Naive thymus-derived CD4-positive, alpha-beta T cell (primary cell): ENCODE results near the gene ZNF177. TPM values are rescaled to one million over a fixed set of nuclear protein-coding genes. Genes with fewer than 3 reads are reported as not detected.

Experiments
- ATAC-seq: fragments of 150-1000 bp; cut with Tn5 transposase; 2 replicates; pipeline ENCODE4 v1.10.0; 2021; ENCODE audit warnings: mild to moderate bottlenecking, moderate library complexity
- CTCF ChIA-PET: fragments of 350-600 bp; sonication (Branson Sonifier 250); formaldehyde crosslinking; loops from one replicate; lab custom pipeline; 2021; ENCODE audit warnings: antibody characterized with exemption; lab: Charles Lee
- POLR2A ChIA-PET: fragments of 350-600 bp; sonication (Branson Sonifier 250); formaldehyde crosslinking; loops from one replicate; lab custom pipeline; 2021; ENCODE audit warnings: antibody characterized with exemption, inconsistent platforms; lab: Charles Lee
- DNase-seq, 9 donors: peaks; one replicate each; pipeline versions ENCODE4 v3.0.0 to v3.0.0-alpha.2; 2020 to 2022; ENCODE audit warnings: mixed read lengths in 1 of 9
- H3K27ac ChIP-seq: one replicate; pipeline ENCODE4 v1.7.0; 2013; ENCODE audit warnings: mild to moderate bottlenecking, low read depth, low read length, moderate library complexity
- H3K27me3 ChIP-seq, 2 donors: one replicate each; pipeline ENCODE4 v1.7.0; 2013; ENCODE audit warnings: low read length in 2 of 2, mild to moderate bottlenecking in 2 of 2, moderate library complexity in 2 of 2; ENCODE audit not compliant: control insufficient read depth in 2 of 2, insufficient read depth in 2 of 2
- H3K36me3 ChIP-seq, 3 experiments: 1 replicate in 2 of 3; 2 replicates in 1 of 3; pipeline ENCODE4 v1.7.0; 2013; ENCODE audit warnings: low read length in 3 of 3, mild to moderate bottlenecking in 3 of 3, moderate library complexity in 1 of 3; ENCODE audit not compliant: insufficient read depth in 3 of 3, control insufficient read depth in 2 of 3
- H3K4me1 ChIP-seq, 2 donors: one replicate each; pipeline ENCODE4 v1.7.0; 2013; ENCODE audit warnings: low read length in 2 of 2, mild to moderate bottlenecking in 2 of 2, moderate library complexity in 1 of 2; ENCODE audit not compliant: control insufficient read depth in 2 of 2, insufficient read depth in 2 of 2
- H3K4me3 ChIP-seq: 2 replicates; pipeline ENCODE4 v1.7.0; 2013; ENCODE audit warnings: mild to moderate bottlenecking, low read length
- H3K9me3 ChIP-seq, 3 experiments: 1 replicate in 2 of 3; 2 replicates in 1 of 3; pipeline ENCODE4 v1.7.0; 2013; ENCODE audit warnings: low read length in 3 of 3; ENCODE audit not compliant: control insufficient read depth in 2 of 3
- H3K27ac Mint-ChIP-seq, 9 donors: one replicate each; pipeline ENCODE4 v1.8.0; 2020 to 2022; ENCODE audit warnings: mixed read lengths in 9 of 9, mild to moderate bottlenecking in 8 of 9, moderate library complexity in 5 of 9, inconsistent platforms in 2 of 9
- H3K27me3 Mint-ChIP-seq, 5 donors: one replicate each; pipeline ENCODE4 v1.8.0; 2021 to 2022; ENCODE audit warnings: mixed read lengths in 5 of 5, mild to moderate bottlenecking in 1 of 5
- H3K36me3 Mint-ChIP-seq, 5 donors: one replicate each; pipeline ENCODE4 v1.8.0; 2020 to 2022; ENCODE audit warnings: mixed read lengths in 5 of 5, mild to moderate bottlenecking in 3 of 5, inconsistent platforms in 1 of 5
- H3K4me1 Mint-ChIP-seq, 7 donors: one replicate each; pipeline ENCODE4 v1.8.0; 2020 to 2022; ENCODE audit warnings: mixed read lengths in 7 of 7, mild to moderate bottlenecking in 3 of 7, inconsistent platforms in 1 of 7
- H3K4me3 Mint-ChIP-seq, 10 donors: one replicate each; pipeline ENCODE4 v1.8.0; 2020 to 2022; ENCODE audit warnings: mild to moderate bottlenecking in 10 of 10, mixed read lengths in 10 of 10, moderate library complexity in 6 of 10, inconsistent platforms in 2 of 10
- H3K9me3 Mint-ChIP-seq, 11 donors: one replicate each; pipeline ENCODE4 v1.8.0; 2020 to 2022; ENCODE audit warnings: mixed read lengths in 11 of 11, mild to moderate bottlenecking in 4 of 11, inconsistent platforms in 1 of 11, moderate library complexity in 1 of 11
- intact Hi-C, 2 donors: fragments of 100-400 bp; cut with micrococcal nuclease; formaldehyde crosslinking; loops; one replicate each; pipeline ENCODE4 v1.15.1; 2023
- polyA plus RNA-seq, 2 donors: library from polyadenylated mRNA; unstranded; fragments of 300-500 nt; fragmentation: Illumina TruSeq; gene quantifications; one replicate each; pipeline ENCODE4 v1.2.3, GENCODE V29; 2021
- total RNA-seq, 6 experiments: library from RNA in 5 of 6; stranded (reverse) in 5 of 6; gene quantifications; 1 replicate in 5 of 6; 2 replicates in 1 of 6; pipeline ENCODE4 v1.2.3 and lab custom pipeline; 2021 to 2026

Gene ZNF177
- total and polyA plus RNA-seq, 7 experiments from 2014 or later, result 0.21 to 4.3 (median 1.1) TPM

DNA sequence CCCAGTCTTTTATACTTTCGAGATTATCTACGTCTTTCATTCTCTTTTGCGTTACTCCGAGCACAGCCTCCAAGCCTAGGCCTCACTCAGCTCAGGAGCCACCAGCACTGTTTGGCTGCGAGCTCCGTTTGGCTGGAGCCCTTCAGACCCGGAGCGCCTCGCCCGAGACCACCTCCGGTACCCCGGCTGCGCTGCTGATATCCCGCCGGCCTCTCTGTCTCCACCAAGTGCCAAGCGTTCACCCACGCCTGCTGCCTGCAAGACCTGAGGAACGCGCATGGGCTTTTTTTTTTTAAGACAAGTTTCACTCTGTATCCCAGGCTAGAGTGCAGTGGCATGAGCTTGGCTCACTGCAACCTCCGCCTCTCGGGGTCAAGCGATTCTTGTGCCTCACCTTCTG is 14.1 kb upstream of the ZNF177 start:
- CTCF ChIA-PET, result no interaction called here

DNA sequence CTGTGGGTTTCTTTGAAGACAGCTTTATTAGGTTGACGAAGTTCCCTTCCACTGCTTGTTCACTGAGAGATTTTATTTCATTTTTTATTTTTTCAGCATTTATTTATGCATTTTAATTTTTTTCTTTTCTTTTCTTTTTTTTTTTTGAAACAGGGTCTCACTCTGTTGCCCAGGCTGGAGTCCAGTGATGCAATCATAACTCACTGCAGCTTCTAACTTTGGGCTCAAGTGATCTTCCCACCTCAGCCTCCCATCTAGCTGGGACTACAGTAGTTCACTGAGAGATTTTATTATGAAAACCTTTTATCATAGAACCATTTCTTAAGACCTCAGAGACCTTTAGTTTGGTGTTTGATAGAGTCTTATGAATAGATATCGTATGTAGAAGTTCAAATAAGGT is 10.3 kb upstream of the ZNF177 start:
- H3K9me3 ChIP-seq, result peaks cover 3 to 81% (median 12%) of the 10 kb centered on the region in 3 experiments
- intact Hi-C loops, result no loop called here
- no peak overlapping the region for H3K4me3 ChIP-seq
- no peak overlapping the region for H3K27ac ChIP-seq
- ATAC-seq (no peak), DNase-seq (no peak)
- H3K36me3 Mint-ChIP-seq, result peaks cover 3 to 57% (median 30%) of the 10 kb centered on the region in 5 donors
- H3K27me3 ChIP-seq, result no peaks in the 10 kb centered on the region
- CTCF ChIA-PET, result no interaction called here
- H3K27ac Mint-ChIP-seq, result no peak overlapping the region
- H3K4me3 Mint-ChIP-seq, result no peak overlapping the region
- H3K36me3 ChIP-seq, result no peaks in the 10 kb centered on the region
- no peaks in the 10 kb centered on the region for H3K4me1 ChIP-seq
- no peaks in the 10 kb centered on the region for H3K27me3 Mint-ChIP-seq
- H3K4me1 Mint-ChIP-seq, result no peaks in the 10 kb centered on the region
- POLR2A ChIA-PET, result interaction anchor here (0.7 kb wide), 1 partner anchor 20 kb away, joined by 3 read pairs; no protein-coding TSS in a partner anchor
- peaks cover 0 to 96% (median 64%) of the 10 kb centered on the region in 11 donors for H3K9me3 Mint-ChIP-seq

More for the DNA sequence above, 14.1 kb upstream of the ZNF177 start:
- Histone ChIP-seq H3K36me3 (peaks cover 0 to 12% (median 0%) of the 10 kb centered on the region in 3 experiments), H3K9me3 (peaks cover 3 to 81% (median 18%) of the 10 kb centered on the region in 3 experiments), H3K27me3 (no peaks in the 10 kb centered on the region), H3K27ac (no peak overlapping the region), H3K4me1 (no peaks in the 10 kb centered on the region), H3K4me3 (no peak overlapping the region)
- POLR2A ChIA-PET, result no interaction called here
- ATAC-seq (no peak), DNase-seq (no peak)
- no peak overlapping the region for H3K27ac Mint-ChIP-seq
- H3K27me3 Mint-ChIP-seq, result no peaks in the 10 kb centered on the region
- intact Hi-C loops, result no loop called here
- no peaks in the 10 kb centered on the region for H3K4me1 Mint-ChIP-seq
- H3K4me3 Mint-ChIP-seq, result no peak overlapping the region
- peaks cover 8 to 73% (median 41%) of the 10 kb centered on the region in 5 donors for H3K36me3 Mint-ChIP-seq
- H3K9me3 Mint-ChIP-seq, result peaks cover 8 to 99% (median 64%) of the 10 kb centered on the region in 11 donors

DNA sequence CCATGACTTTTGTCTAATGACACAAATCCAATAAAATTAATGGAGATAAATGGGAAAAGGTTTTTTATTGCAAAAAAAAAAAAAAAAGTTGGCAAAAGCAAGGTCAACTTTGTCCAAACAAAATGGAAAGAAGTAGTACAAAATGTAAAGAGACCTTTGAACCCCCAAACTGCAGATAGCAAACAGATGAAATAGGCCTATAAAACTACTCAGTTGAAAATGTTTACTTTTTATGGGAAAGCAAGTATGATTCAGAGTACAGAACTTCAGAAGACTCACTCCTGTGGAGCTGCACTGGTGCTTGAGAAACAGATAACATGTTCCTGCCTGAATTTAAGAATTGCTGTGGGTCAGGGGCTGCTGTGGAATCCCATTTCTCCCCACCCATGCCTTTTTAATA is 9.8 kb upstream of the ZNF177 start:
- ATAC-seq (no peak), DNase-seq (no peak)
- Mint-ChIP-seq H3K4me3 (no peak overlapping the region), H3K36me3 (peaks cover 3 to 60% (median 34%) of the 10 kb centered on the region in 5 donors), H3K27me3 (no peaks in the 10 kb centered on the region), H3K9me3 (peaks cover 0 to 96% (median 66%) of the 10 kb centered on the region in 11 donors), H3K4me1 (no peaks in the 10 kb centered on the region), H3K27ac (no peak overlapping the region)
- Histone ChIP-seq H3K27ac (no peak overlapping the region), H3K4me3 (no peak overlapping the region), H3K36me3 (no peaks in the 10 kb centered on the region), H3K9me3 (peaks cover 3 to 82% (median 9%) of the 10 kb centered on the region in 3 experiments), H3K27me3 (no peaks in the 10 kb centered on the region), H3K4me1 (no peaks in the 10 kb centered on the region)
- POLR2A ChIA-PET, result no interaction called here
- CTCF ChIA-PET, result no interaction called here
- intact Hi-C loops, result no loop called here

DNA sequence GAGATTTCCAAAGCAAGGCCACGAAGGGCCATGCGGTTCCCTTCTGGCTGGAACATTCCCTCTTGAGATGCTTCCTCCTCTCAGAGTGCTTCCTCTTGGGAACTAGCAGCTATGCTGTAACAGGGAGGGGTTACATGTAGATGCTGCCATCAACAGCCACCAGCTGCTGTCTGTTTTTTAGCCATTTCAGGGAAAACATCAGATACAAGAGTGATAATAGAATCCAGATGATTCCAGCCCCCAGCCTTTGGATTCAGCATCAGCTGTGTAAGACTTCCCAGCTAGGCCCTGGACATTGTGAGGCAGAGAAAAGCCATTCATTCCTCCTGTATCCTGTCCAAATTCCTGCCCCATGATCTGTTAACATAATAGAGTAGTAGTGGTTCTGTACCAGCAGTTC is 8.2 kb upstream of the ZNF177 start:
- H3K27ac ChIP-seq, result no peak overlapping the region
- intact Hi-C loops, result no loop called here
- no peak overlapping the region for H3K27ac Mint-ChIP-seq
- H3K9me3 ChIP-seq, result peaks cover 3 to 78% (median 4%) of the 10 kb centered on the region in 3 experiments
- H3K9me3 Mint-ChIP-seq, result peaks cover 3 to 96% (median 63%) of the 10 kb centered on the region in 11 donors
- peaks cover 3 to 52% (median 37%) of the 10 kb centered on the region in 5 donors for H3K36me3 Mint-ChIP-seq
- H3K4me3 Mint-ChIP-seq, result no peak overlapping the region
- DNase-seq (no peak), ATAC-seq (no peak)
- H3K4me1 ChIP-seq, result no peaks in the 10 kb centered on the region
- no peak overlapping the region for H3K4me3 ChIP-seq
- ChIA-PET POLR2A (no interaction called here), CTCF (no interaction called here)
- no peaks in the 10 kb centered on the region for H3K27me3 Mint-ChIP-seq
- no peaks in the 10 kb centered on the region for H3K36me3 ChIP-seq
- H3K27me3 ChIP-seq, result no peaks in the 10 kb centered on the region
- no peaks in the 10 kb centered on the region for H3K4me1 Mint-ChIP-seq

- ATAC-seq (no peak), DNase-seq (no peak)
- intact Hi-C loops, result no loop called here
- H3K9me3 Mint-ChIP-seq, result peaks cover 9 to 97% (median 57%) of the 10 kb centered on the region in 11 donors
- ChIA-PET CTCF (no interaction called here), POLR2A (no interaction called here)
- Histone ChIP-seq H3K9me3 (peaks cover 0 to 55% (median 6%) of the 10 kb centered on the region in 3 experiments), H3K4me1 (no peaks in the 10 kb centered on the region), H3K4me3 (no peak overlapping the region), H3K36me3 (no peaks in the 10 kb centered on the region), H3K27ac (no peak overlapping the region), H3K27me3 (no peaks in the 10 kb centered on the region)
- peaks cover 0 to 81% (median 62%) of the 10 kb centered on the region in 5 donors for H3K36me3 Mint-ChIP-seq
- no peak overlapping the region for H3K4me3 Mint-ChIP-seq
- H3K27me3 Mint-ChIP-seq, result no peaks in the 10 kb centered on the region
- no peaks in the 10 kb centered on the region for H3K4me1 Mint-ChIP-seq
- no peak overlapping the region for H3K27ac Mint-ChIP-seq
Observed at GRCh38 chr19:9370738-9371619, 8.2 kb downstream of the ZNF177 start.

GRCh38 chr19:9381361-9381785 is 18.6 kb downstream of the ZNF177 start:
- Histone ChIP-seq H3K36me3 (peaks cover 0 to 79% (median 12%) of the 10 kb centered on the region in 3 experiments), H3K27me3 (no peaks in the 10 kb centered on the region), H3K4me3 (peak overlapping the region; percentile 18), H3K27ac (no peak overlapping the region), H3K9me3 (peaks cover 17 to 86% (median 49%) of the 10 kb centered on the region in 3 experiments), H3K4me1 (no peaks in the 10 kb centered on the region)
- no peak for DNase-seq
- no peak for ATAC-seq
- Mint-ChIP-seq H3K4me1 (no peaks in the 10 kb centered on the region), H3K9me3 (peaks cover 14 to 100% (median 73%) of the 10 kb centered on the region in 11 donors), H3K36me3 (peaks cover 13 to 90% (median 83%) of the 10 kb centered on the region in 5 donors), H3K4me3 (no peak overlapping the region), H3K27ac (no peak overlapping the region), H3K27me3 (no peaks in the 10 kb centered on the region)
- intact Hi-C loops, result no loop called here
- CTCF ChIA-PET, result no interaction called here
- POLR2A ChIA-PET, result no interaction called here
